Mucosa of stomach (tissue), 1 donor: ENCODE data around the gene RNF215.
A peak's percentile ranks its signal among the peaks of the same experiment; 100 is the strongest.

Experiments
- H3K27me3 ChIP-seq: one replicate; pipeline ENCODE4 v1.7.0; 2013; ENCODE audit warnings: mild to moderate bottlenecking, low read length; ENCODE audit not compliant: control insufficient read depth, insufficient read depth
- H3K36me3 ChIP-seq: one replicate; pipeline ENCODE4 v1.7.0; 2013; ENCODE audit warnings: low read length; ENCODE audit not compliant: control insufficient read depth, insufficient read depth
- H3K4me1 ChIP-seq: one replicate; pipeline ENCODE4 v1.7.0; 2013; ENCODE audit warnings: mild to moderate bottlenecking, low read length; ENCODE audit not compliant: control insufficient read depth, insufficient read depth
- H3K4me3 ChIP-seq: one replicate; pipeline ENCODE4 v1.7.0; 2013; ENCODE audit warnings: low read length
- H3K9ac ChIP-seq: one replicate; pipeline ENCODE4 v1.7.0; 2013; ENCODE audit warnings: mild to moderate bottlenecking, low read length, moderate library complexity
- H3K9me3 ChIP-seq: one replicate; pipeline ENCODE4 v1.7.0; 2013; ENCODE audit warnings: mild to moderate bottlenecking, low read length, moderate library complexity; ENCODE audit not compliant: control insufficient read depth
- donor health status: Pancreatic carcinoma.

The RNF215 gene

DNA sequence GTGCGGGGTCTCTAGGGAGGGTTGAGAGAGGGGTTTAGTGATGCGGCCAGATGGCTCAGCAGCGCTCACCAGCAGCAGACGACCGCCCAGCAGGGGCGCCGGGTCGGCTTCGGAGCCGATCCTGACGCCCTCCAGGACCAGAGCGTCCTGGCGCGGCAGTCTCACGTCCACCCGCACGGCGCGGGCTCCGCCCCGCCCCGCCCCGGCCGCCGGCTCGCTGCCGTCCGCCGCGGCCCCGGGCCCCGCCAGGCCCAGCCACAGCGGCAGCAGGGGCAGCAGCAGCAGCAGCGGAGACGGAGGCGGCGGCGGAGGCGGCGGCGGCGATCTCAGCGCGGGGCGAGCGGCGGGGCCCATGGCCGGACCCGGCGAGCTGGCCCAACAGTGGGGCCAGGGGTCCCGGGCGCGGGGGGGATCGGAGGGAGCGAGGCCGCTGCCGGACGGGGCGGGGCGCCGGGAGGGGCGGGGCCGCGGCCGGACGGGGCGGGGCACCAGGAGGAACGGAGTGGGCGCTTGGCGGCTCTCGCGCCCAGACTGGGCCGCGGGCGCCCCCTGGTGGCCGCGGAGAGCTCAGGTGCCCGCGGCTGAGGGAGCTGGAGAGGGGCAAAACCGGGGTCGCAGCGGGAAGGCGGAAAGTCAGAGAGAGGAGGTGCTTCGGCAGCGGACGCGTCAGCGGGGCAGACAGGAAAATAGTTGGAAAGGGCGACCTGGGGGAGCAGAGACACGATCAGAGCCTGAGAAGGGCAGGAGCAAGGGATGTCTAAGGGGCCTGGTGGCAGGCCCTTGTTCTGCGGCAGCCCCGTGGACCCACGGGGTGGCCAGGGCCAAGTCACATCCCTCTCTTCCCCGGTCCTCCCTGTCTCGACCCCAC, at the start of gene RNF215:
RNF215 (minus strand) TSS at position 452 of the 868 bp plus-strand sequence; CDS start at position 354, 98 bp downstream.
- Histone ChIP-seq H3K4me1 (peaks cover 11% of the 10 kb centered on the region), H3K9me3 (no peaks in the 10 kb centered on the region), H3K27me3 (no peaks in the 10 kb centered on the region), H3K36me3 (no peaks in the 10 kb centered on the region), H3K9ac (peak within 1 kb of the TSS; percentile 71), H3K4me3 (no peak within 1 kb of the TSS)

- Histone ChIP-seq H3K9me3 (no peaks in the 10 kb centered on the region), H3K27me3 (no peaks in the 10 kb centered on the region), H3K4me3 (no peak overlapping the region), H3K9ac (no peak overlapping the region), H3K36me3 (no peaks in the 10 kb centered on the region), H3K4me1 (peaks cover 6% of the 10 kb centered on the region)
Observed at GRCh38 chr22:30436196-30436595, 49.0 kb upstream of the RNF215 start.

GRCh38 chr22:30435674-30436126, 48.5 kb upstream of the RNF215 start:
- H3K9ac ChIP-seq: no peak overlapping the region

GRCh38 chr22:30434843-30435242, 47.6 kb upstream of the RNF215 start:
- Histone ChIP-seq H3K27me3 (no peaks in the 10 kb centered on the region), H3K9ac (no peak overlapping the region), H3K9me3 (no peaks in the 10 kb centered on the region), H3K4me1 (peaks cover 6% of the 10 kb centered on the region), H3K4me3 (no peak overlapping the region), H3K36me3 (no peaks in the 10 kb centered on the region)

More at GRCh38 chr22:30435674-30436126, 48.5 kb upstream of the RNF215 start:
- no peaks in the 10 kb centered on the region for H3K9me3 ChIP-seq
- H3K4me1 ChIP-seq: peaks cover 6% of the 10 kb centered on the region
- H3K4me3 ChIP-seq: no peak overlapping the region
- H3K27me3 ChIP-seq: no peaks in the 10 kb centered on the region
- H3K36me3 ChIP-seq: no peaks in the 10 kb centered on the region

GRCh38 chr22:30433773-30434172, 46.6 kb upstream of the RNF215 start:
- H3K4me1 ChIP-seq: peaks cover 6% of the 10 kb centered on the region
- no peak overlapping the region for H3K4me3 ChIP-seq
- H3K27me3 ChIP-seq: no peaks in the 10 kb centered on the region
- no peaks in the 10 kb centered on the region for H3K36me3 ChIP-seq
- no peak overlapping the region for H3K9ac ChIP-seq
- H3K9me3 ChIP-seq: no peaks in the 10 kb centered on the region

DNA sequence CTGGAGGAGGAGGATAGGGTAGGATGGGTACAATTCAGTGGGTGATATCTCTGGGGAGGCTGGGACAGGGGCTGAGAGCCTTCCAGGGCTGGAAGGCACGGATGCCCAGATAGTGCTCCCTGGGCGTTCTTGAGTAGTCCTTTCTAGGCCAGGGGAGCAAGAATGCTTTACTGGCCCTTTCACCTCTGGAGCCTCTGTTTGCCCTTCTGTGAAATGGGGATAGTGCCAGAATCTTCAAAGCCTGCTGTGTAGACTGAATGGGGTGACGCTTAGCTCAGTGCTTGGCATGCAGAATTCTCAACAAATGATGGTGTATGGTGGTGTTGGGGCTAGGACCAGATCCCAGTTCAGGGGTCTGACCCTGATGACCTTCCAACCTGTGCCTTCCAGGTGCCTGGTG, 46.0 kb upstream of the RNF215 start:
- H3K9ac ChIP-seq: no peak overlapping the region
- H3K27me3 ChIP-seq: no peaks in the 10 kb centered on the region
- H3K36me3 ChIP-seq: no peaks in the 10 kb centered on the region

GRCh38 chr22:30432520-30432919, 45.3 kb upstream of the RNF215 start:
- no peaks in the 10 kb centered on the region for H3K9me3 ChIP-seq
- H3K36me3 ChIP-seq: no peaks in the 10 kb centered on the region
- no peaks in the 10 kb centered on the region for H3K4me1 ChIP-seq
- H3K9ac ChIP-seq: no peak overlapping the region
- no peak overlapping the region for H3K4me3 ChIP-seq
- H3K27me3 ChIP-seq: no peaks in the 10 kb centered on the region

More for the DNA sequence above, 46.0 kb upstream of the RNF215 start:
- Histone ChIP-seq H3K4me3 (no peak overlapping the region), H3K4me1 (peaks cover 1% of the 10 kb centered on the region), H3K9me3 (no peaks in the 10 kb centered on the region)

DNA sequence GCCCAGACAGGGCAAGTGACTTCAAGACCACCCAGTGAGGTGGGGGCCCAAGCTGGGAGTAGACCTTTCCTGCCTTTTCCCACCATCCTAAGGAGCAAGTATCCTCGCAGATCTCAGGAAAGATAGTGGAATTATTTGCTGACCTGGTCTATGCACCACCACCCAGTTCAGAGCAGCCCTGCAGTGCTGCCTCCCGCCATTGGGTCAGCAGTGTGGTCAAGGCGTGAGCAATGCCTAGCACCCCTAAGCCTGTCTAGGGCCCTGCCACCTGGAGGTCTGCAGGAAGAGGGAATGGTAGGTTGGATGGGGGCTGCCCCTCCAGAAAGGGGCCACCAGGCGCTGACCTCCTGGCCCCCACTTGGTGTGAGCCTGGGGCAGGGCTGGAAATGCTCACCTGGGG, 44.9 kb upstream of the RNF215 start:
- no peaks in the 10 kb centered on the region for H3K36me3 ChIP-seq
- H3K4me3 ChIP-seq: no peak overlapping the region
- H3K4me1 ChIP-seq: no peaks in the 10 kb centered on the region
- no peaks in the 10 kb centered on the region for H3K9me3 ChIP-seq
- H3K27me3 ChIP-seq: no peaks in the 10 kb centered on the region
- no peak overlapping the region for H3K9ac ChIP-seq

DNA sequence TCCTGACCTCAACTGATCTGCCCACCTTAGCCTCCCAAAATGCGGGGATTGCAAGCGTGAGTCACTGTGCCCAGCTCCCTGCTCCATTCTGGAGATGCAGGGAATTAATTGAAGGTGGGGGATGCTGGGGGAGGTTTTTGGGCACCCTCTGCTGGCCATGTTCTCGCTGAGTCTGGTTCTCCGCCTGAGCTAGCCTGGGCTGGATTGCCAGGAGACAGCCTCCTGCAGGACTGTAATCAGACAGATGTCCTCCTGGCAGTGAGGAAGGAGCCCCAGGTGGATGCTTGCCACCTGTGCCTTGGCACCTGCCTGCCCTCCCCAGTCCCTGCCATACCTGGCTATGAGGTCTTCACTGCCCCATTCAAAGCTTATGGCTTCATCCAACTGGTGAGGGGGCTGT, 43.7 kb upstream of the RNF215 start:
- Histone ChIP-seq H3K9ac (no peak overlapping the region), H3K36me3 (no peaks in the 10 kb centered on the region), H3K4me1 (peaks cover 11% of the 10 kb centered on the region), H3K27me3 (no peaks in the 10 kb centered on the region), H3K9me3 (no peaks in the 10 kb centered on the region), H3K4me3 (no peak overlapping the region)

- Histone ChIP-seq H3K9ac (no peak overlapping the region), H3K4me3 (no peak overlapping the region), H3K9me3 (no peaks in the 10 kb centered on the region), H3K27me3 (no peaks in the 10 kb centered on the region), H3K4me1 (peaks cover 18% of the 10 kb centered on the region), H3K36me3 (no peaks in the 10 kb centered on the region)
Observed at GRCh38 chr22:30429887-30430286, 42.7 kb upstream of the RNF215 start.

DNA sequence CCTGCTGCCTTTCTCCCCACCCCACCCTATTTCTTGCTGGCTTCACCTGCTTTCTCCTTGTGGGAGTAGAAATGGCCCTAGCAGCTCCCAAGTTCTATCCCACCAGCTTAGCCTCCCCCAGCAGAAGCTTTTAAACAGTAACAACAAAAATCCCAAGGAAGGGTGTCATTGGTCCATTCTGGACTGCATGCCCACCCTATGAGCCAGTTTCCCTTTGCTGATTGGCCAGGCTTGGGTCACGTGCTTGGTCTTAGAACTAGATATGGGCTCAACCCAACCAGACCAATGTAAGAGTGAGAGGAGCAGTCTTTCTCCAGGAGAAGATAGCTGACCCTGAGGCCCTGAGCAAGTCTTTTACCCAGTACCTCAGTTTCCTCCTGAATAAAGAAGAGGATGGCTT, 40.7 kb upstream of the RNF215 start:
- Histone ChIP-seq H3K9me3 (no peaks in the 10 kb centered on the region), H3K4me1 (peaks cover 30% of the 10 kb centered on the region), H3K9ac (no peak overlapping the region), H3K4me3 (no peak overlapping the region), H3K36me3 (no peaks in the 10 kb centered on the region), H3K27me3 (no peaks in the 10 kb centered on the region)

GRCh38 chr22:30426388-30427353, 39.5 kb upstream of the RNF215 start:
- Histone ChIP-seq H3K9ac (peak overlapping the region; percentile 61), H3K4me1 (peaks cover 42% of the 10 kb centered on the region)

More at GRCh38 chr22:30426388-30427353, 39.5 kb upstream of the RNF215 start:
- Histone ChIP-seq H3K9me3 (no peaks in the 10 kb centered on the region), H3K36me3 (no peaks in the 10 kb centered on the region), H3K4me3 (peak overlapping the region; percentile 31), H3K27me3 (no peaks in the 10 kb centered on the region)
